ENCODE results near the gene ULK1.

Gene ULK1

GRCh38 chr12:131917711-131918306 lies 23.4 kb downstream of the ULK1 start:
- H3K4me3 ChIP-seq (ENCODE audit: severe bottlenecking): no peak overlapping the region
- TF ChIP-seq CTCF (IDR thresholded peaks at IDR 0.05; ENCODE audit: poor library complexity, severe bottlenecking): no peak
- H3K36me3 ChIP-seq (ENCODE audit: low read depth): peaks cover 16% of the 10 kb centered on the region
- DNase-seq (ENCODE audit: low spot score): peak; percentile 51
- H3K9me3 ChIP-seq (ENCODE audit: severe bottlenecking): no peaks in the 10 kb centered on the region
- no peaks in the 10 kb centered on the region for H3K27me3 ChIP-seq (ENCODE audit: insufficient read depth, poor library complexity, severe bottlenecking)
- ATAC-seq (ENCODE audit: low read depth): no peak
- H3K4me1 ChIP-seq (ENCODE audit: insufficient read depth, poor library complexity, severe bottlenecking): peaks cover under 1% of the 10 kb centered on the region
- no peak overlapping the region for H3K27ac ChIP-seq (ENCODE audit: poor library complexity, severe bottlenecking)

GRCh38 chr12:131918311-131919050 lies 24.1 kb downstream of the ULK1 start:
- no peak for ATAC-seq (ENCODE audit: low read depth)
- no peaks in the 10 kb centered on the region for H3K4me1 ChIP-seq (ENCODE audit: insufficient read depth, poor library complexity, severe bottlenecking)
- TF ChIP-seq CTCF (IDR thresholded peaks at IDR 0.05; ENCODE audit: poor library complexity, severe bottlenecking): no peak
- peaks cover 16% of the 10 kb centered on the region for H3K36me3 ChIP-seq (ENCODE audit: low read depth)
- H3K27me3 ChIP-seq (ENCODE audit: insufficient read depth, poor library complexity, severe bottlenecking): no peaks in the 10 kb centered on the region
- no peaks in the 10 kb centered on the region for H3K9me3 ChIP-seq (ENCODE audit: severe bottlenecking)
- H3K27ac ChIP-seq (ENCODE audit: poor library complexity, severe bottlenecking): no peak overlapping the region
- no peak for DNase-seq (ENCODE audit: low spot score)
- H3K4me3 ChIP-seq (ENCODE audit: severe bottlenecking): no peak overlapping the region

- no peaks in the 10 kb centered on the region for H3K9me3 ChIP-seq (ENCODE audit: severe bottlenecking)
- no peak for ATAC-seq (ENCODE audit: low read depth)
- no peak overlapping the region for H3K4me3 ChIP-seq (ENCODE audit: severe bottlenecking)
- TF ChIP-seq CTCF (IDR thresholded peaks at IDR 0.05; ENCODE audit: poor library complexity, severe bottlenecking): no peak
- H3K27ac ChIP-seq (ENCODE audit: poor library complexity, severe bottlenecking): no peak overlapping the region
- no peaks in the 10 kb centered on the region for H3K4me1 ChIP-seq (ENCODE audit: insufficient read depth, poor library complexity, severe bottlenecking)
- DNase-seq (ENCODE audit: low spot score): no peak
- peaks cover 12% of the 10 kb centered on the region for H3K36me3 ChIP-seq (ENCODE audit: low read depth)
- no peaks in the 10 kb centered on the region for H3K27me3 ChIP-seq (ENCODE audit: insufficient read depth, poor library complexity, severe bottlenecking)
These were observed 24.6 kb downstream of the ULK1 start for GRCh38 chr12:131919051-131919347.

- H3K4me1 ChIP-seq (ENCODE audit: insufficient read depth, poor library complexity, severe bottlenecking): no peaks in the 10 kb centered on the region
- no peaks in the 10 kb centered on the region for H3K27me3 ChIP-seq (ENCODE audit: insufficient read depth, poor library complexity, severe bottlenecking)
- TF ChIP-seq CTCF (IDR thresholded peaks at IDR 0.05; ENCODE audit: poor library complexity, severe bottlenecking): no peak
- no peak for DNase-seq (ENCODE audit: low spot score)
- H3K4me3 ChIP-seq (ENCODE audit: severe bottlenecking): no peak overlapping the region
- ATAC-seq (ENCODE audit: low read depth): 0 out of 3 replicates have a peak, but pooled peaks have one; percentile 7
- H3K9me3 ChIP-seq (ENCODE audit: severe bottlenecking): no peaks in the 10 kb centered on the region
- H3K36me3 ChIP-seq (ENCODE audit: low read depth): peaks cover 6% of the 10 kb centered on the region; the same call in 1 of the 2 replicates
- no peak overlapping the region for H3K27ac ChIP-seq (ENCODE audit: poor library complexity, severe bottlenecking)
These were observed 25.1 kb downstream of the ULK1 start for GRCh38 chr12:131919366-131920156.
